GM04503 (cell line): ENCODE measurements around the gene SPACDR.
"Not testable (repeated sequence)": the region's sequence is repeated elsewhere in the genome, so short reads cannot be mapped to it uniquely, and the experiment has no call there.

ENCODE experiments used
- DNase-seq: peaks from one replicate; pipeline ENCODE4 v3.0.0-alpha.2; 2012; ENCODE audit warnings: low read depth

SPACDR gene, protein sequence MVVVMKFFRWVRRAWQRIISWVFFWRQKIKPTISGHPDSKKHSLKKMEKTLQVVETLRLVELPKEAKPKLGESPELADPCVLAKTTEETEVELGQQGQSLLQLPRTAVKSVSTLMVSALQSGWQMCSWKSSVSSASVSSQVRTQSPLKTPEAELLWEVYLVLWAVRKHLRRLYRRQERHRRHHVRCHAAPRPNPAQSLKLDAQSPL

DNA sequence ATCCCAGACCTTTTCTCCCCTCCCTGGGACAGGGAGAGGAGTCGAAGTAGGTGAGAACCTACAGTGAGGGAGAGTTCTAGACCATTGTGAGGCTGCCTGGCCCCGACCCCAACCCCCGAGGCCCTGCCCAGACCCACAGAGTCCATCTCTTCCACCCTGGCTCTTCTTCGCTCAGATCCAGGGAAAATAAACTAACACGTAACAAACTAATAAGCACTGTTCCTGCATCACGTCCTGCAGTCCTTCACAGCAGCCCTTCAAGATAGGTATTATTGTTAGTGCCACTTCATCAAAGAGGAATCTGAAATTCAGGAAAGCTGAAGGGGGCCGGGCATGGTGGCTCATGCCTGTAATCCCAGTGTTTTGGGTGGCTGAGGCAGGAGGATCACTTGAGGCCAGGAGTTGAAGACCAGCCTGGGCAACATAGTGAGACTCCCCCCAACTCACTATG lies at the start of gene SPACDR:
SPACDR (minus strand) TSS at position 51 of the 451 bp plus-strand sequence. CDS start 235 bp downstream, outside the sequence.
- DNase-seq = no peak

DNA sequence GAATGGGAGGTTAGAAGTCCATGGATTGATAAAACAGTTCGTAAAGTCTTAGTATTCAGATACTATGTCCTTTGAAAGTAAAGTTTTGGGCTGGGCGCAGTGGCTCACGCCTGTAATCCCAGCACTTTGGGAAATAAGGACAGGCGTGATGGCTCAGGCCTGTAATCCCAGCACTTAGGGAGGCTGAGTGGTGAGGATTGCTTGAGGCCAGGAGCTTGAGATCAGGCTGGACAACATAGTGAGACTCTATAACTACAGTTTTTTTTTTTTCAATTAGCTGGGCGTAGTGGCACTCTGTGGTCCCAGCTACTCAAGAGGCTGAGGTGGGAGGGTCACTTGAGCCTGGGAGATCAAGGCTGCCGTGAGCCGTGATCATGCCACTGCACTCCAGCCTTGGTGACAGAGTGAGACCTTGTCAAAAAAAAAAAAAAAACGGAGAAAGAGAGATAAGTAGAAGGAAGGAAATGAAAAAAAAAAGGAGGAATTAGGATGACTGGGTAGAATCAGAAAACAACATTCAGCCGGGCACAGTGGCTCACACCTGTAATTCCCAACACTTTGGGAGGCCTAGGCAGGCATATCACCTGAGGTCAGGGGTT lies 49.3 kb upstream of the SPACDR start:
- DNase-seq = no peak

DNA sequence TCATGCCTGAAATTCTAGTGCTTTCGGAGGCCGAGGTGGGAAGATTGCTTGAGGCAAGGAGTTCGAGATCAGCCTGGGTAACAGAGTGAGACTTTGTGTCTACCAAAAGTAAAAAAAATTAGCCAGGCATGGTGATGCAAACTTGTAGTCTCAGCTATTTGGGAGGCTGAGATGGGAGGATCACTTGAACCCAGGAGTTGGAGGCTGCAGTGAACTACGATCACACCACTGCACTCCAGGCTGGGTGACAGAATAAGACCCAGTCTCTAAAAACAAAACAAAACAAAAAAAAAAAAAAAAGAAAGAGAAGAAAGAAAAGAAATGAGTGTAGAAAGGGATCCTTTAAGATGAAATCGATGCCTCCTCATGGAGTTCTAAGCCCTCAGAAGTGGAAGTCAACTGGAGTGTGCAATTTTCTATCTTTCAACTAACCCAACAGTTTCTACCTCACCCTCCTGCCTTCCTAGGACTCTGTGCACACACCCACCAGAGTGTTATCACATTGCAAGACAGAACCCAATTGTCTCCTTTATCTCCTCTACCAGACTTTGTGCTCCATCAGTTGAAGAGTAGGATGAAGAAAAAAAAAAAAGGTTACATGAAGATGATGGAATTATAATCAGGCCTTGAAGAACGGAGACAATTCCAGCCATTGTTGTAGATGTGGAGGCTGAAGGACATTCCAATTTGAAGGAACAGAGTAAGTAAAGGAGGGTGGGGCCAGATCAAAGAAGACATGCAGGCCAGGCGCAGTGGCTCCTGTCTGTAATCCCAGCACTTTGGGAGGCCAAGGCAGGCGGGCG lies 46.6 kb upstream of the SPACDR start:
- DNase-seq = no peak

DNA sequence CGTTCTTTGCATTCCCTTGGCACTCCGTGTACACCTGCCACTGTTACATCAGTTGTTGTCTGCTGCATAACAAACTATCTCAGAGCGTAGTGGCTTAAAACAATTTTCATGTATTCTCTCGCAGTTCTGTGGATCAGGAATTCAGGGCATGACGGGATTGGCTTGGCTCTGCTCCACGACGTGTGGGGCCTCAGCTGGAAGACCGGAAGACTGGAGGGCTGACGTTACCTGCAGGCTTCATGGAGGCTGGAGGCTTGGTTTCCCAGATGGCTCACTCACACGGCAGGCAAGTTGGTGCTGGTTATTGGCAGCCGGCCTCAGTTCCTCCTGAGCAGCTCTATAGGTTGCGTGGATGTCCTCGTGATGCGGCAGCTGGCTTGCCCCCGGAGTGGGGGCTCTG lies 45.2 kb upstream of the SPACDR start:
- no peak for DNase-seq

DNA sequence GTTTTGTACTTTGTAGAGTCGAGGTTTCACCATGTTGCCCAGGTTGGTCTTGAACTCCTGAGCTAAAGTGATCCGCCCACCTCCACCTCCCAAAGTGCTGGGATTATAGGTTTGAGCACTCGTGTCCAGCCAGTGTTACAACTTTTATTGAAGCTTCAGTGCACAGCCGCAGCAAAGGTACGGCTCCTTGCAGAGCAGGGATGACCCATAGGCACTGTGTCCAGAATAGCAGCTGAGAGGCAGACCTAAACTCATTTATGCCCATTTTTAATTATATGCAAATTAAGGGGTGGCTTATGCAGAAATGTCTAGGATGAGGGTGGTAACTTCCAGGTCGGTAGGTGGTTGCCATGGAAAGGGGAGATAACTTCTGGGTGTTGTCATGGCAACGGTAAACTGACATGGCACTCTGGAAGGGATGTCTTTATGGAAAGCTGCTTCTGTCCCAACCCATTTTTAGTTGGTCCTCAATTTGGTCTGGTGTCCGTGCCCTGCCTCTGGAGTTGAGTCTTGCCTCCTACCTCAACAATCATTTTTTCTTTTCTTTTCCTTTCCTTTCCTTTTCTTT lies 42.4 kb upstream of the SPACDR start:
- DNase-seq = no peak

DNA sequence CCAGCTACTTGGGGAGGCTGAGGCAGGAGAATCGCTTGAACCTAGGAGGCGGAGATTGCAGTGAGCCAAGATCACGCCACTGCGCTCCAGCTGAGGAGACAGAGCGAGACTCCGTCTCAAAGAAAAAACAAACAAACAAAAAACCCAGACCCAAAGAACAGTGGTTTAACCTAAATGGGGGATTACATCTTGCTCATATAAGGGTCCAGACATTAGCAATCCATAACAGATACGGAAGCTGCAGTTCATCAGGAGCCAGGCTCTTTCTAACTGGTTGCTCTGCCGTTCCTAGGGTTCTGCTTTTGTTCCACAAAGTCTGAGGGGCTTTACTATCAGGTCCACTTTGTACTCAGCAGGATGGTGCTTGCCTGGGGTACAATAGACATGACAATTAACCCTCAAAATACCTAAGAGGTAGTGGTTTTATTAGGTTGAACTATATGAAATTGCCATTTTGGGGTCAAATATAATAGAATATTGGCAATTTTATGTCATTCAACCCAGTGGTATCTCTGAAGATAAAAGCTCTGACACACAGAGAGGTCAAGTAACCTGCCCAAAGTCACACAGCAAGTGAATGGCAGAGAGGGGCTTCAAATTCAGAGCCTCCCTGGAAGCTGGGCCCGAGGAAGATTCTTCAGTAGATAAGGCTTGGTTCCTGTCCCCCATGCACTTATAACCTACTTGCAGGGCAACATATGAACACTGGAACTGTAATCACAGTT lies 41.0 kb upstream of the SPACDR start:
- no peak for DNase-seq

DNA sequence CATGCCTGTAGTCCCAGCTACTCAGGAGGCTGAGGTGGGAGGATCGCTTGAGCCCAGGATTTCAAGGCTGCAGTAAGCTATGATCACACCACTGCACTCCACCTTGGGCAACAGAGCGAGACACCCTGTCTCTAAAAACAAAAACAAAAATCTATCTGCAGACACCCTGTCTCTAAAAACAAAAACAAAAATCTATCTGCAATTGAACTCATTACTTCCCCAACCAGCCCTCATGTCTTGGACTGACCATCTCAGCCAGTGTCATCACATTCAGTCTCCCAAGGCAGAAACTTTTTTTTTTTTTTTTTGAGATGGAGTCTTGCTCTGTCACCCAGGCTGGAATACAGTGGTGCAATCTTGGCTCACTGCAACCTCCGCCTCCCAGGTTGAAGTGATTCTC lies 40.0 kb upstream of the SPACDR start:
- not testable (repeated sequence) for DNase-seq

DNA sequence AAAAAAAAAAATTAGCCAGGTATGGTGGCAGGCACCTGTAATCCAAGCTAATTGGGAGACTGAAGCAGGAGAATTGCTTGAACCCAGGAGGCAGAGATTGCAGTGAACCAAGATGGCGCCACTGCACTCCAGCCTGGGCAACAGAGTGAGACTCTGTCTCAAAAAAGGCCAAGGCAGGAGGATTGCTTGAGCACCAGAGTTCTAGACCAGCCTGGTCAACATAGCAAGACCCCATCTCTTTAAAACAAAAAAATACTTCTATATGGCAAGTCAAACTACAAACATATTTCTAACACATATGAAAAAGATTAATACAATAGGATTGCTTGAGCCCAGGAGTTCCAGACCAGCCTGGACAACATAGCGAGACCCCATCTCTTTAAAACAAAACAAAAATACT lies 36.7 kb upstream of the SPACDR start:
- DNase-seq = not testable (repeated sequence)

DNA sequence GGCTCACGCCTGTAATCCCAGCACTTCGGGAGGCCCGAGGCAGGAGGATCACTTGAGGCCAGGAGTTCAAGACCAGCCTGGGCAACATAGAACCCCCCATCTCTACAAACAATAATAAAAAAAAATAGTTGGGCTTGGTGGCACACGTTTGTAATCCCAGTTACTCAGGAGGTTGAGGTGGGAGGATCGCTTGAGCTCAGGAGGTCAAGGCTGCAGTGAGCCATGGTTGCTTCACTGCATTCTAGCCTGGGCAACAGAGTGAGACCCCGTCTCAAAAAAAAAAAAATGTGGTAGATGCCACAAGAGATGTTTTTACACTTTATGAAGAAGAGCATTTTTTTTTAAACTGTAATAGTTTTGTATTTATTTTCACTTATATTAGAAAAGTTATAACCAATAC lies 32.4 kb upstream of the SPACDR start:
- no peak for DNase-seq

DNA sequence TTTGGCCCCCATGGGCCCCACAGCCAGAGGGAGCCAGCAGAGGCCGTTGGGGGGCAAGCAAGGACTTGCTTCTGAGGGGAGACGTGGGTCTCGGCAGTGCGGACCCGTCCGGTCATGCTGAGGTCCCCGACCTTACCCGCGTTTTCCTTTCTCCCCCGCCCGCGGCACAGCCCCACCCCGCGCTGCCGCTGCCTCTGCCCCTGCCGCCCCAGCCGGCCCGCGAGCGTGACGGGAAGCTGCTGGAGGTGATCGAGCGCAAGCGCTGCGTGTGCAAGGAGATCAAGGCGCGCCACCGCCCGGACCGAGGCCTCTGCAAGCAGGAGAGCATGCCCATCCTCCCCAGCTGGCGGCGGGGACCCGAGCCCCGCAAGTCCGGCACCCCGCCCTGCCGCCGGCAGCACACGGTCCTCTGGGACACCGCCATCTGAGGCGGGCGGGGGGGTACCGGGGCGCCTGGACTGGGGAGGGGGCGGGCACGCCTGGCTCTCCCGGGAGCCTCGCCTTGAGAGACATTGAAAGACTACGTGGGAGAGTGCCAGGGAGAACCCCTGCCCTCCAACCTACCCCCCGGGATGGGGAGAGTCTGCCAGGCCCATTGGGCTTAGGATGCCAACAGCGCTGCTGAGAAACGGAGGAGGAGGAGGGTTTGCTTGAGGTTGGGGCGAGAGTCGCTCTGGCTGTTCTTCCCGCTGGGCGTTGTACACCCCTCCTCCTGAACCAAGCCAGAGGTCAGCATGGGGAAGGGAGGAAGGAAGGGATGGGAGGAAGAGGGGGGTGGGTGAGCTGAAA lies 29.6 kb upstream of the SPACDR start:
- no peak for DNase-seq

DNA sequence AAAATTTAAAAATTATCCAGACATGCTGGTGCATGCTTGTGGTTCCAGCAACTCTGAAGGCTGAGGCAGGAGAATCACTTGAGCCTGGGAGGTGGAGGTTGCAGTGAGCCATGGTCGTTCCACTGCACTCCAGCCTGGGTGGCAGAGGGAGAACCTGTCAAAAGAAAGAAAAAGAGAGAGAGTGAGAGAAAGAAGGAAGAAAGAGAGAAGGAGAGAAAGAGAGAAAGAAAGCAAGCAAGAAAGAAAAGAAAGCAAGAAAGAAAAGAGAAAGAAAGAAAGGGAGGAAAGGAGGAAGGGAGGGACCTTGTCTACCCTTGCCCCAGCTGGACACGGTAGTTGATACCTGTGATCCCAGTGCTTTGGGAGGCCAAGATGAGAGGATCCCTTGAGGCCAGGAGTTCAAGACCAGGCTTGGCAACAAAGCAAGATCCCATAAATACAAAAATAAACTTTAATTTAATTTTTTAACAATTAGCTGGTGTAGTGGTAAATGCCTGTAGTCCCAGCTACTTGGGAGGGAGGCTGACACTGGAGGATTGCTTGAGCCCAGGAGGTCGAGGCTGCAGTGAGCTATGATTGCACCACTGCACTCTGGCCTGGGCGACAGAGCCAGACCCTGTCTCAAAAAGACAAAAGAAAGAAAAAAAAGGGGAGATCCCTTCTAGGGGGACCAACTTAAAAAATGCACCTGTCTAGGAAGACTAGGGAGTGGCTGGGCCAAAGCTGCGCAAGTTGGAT lies 28.8 kb upstream of the SPACDR start:
- DNase-seq = no peak

DNA sequence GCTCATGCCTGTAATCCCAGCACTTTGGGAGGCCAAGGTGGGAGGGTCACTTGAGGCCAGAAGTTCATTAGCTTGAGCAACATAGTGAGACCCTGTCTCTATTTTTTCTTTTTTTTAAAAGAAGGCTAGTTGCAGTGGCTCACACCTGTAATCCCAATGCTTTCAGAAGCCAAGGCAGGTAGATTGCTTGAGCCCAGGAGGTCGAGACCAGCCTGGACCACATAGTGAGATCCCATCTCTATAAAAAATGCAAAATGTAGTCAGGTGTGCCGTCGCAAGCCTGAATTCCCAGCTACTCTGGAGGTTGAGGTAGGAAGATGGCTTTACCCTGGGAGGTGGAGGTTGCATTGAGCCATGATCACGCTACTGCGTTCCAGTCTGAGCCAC lies 27.1 kb upstream of the SPACDR start:
- DNase-seq = no peak

DNA sequence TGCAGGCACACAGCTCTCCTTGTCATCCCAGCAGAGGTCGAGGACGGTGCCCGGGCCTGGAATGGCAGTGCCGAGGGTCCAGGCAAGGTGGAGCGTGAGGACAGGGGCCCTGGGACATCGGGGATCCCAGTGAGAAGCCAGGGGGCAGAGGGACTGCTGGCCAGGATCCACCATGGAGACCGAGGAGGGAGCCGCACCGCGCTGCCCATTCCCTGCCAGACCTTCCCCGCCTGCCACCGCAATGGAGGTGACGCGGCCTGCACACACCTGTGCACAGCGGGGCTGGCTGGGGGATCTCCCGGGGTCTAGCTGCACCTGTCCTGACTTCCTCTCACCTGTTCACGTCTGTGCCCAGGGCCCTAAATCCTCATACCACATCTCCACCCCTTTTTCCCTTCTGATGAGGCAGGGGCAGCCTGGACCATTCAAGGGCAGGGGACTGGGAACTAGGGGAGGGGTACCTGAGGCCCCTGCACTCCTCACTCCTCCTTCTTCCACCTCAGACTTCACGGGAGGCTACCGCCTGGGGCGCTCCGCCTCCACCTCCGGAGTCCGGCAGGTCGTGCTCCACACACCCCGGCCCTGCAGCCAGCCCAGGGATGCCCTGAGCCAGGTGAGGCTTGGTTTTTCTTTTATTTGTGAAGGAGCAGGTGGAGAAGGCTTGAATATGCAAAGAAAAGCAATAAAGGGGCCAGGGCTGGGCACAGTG lies 26.6 kb upstream of the SPACDR start:
- no peak for DNase-seq

DNA sequence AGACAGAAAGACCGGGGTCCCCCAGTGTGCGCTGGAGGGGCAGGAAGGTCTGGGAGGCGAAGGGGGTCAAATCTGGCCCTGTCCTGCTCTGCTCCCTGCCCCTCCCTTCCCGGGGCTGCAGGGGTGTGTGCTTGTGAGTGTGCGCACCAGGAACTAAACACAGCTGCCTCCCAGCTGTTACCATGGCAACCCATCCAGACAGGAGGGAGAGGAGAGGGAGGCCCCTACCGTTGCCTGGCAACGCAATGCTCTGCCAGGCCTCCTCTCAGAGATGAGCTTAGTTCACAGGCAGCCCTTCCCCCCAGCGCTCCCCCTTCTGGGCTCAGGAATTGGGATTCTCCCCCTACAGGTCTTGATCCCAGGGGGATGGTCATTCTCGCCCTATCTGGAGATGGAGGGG lies 25.8 kb upstream of the SPACDR start:
- DNase-seq = peak; percentile 51

DNA sequence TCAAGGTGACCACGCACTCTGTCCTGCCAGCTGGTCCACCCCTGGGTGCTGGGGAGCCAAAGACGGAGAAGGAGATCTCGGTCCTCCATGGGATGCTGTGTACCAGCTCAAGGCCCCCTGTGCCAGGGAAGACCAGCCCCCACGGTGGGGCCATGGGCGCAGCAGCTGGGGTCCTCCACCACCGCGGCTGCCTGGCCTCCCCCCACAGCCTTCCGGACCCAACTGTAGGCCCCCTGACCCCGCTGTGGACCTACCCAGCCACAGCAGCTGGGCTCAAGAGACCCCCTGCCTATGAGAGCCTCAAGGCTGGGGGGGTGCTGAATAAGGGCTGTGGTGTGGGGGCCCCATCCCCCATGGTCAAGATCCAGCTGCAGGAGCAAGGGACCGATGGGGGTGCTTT lies 25.1 kb upstream of the SPACDR start:
- DNase-seq = no peak

DNA sequence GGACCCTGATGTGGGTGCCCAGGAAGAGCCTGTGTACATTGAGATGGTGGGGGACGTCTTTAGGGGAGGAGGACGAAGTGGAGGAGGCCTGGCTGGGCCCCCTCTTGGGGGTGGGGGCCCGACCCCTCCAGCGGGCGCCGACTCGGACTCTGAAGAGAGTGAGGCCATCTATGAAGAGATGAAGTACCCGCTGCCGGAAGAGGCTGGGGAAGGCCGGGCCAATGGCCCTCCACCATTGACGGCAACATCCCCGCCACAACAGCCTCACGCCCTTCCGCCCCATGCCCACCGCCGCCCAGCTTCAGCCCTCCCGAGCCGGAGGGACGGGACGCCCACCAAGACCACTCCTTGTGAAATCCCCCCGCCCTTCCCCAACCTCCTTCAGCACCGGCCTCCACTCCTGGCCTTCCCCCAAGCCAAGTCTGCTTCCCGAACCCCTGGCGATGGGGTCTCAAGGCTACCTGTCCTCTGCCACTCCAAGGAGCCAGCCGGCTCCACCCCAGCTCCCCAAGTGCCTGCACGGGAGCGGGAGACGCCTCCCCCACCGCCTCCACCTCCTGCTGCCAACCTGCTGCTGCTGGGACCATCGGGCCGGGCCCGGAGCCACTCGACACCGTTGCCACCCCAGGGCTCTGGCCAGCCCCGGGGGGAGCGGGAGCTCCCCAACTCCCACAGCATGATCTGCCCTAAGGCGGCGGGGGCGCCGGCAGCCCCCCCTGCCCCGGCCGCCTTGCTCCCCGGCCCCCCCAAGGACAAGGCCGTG lies 24.5 kb upstream of the SPACDR start:
- no peak for DNase-seq

DNA sequence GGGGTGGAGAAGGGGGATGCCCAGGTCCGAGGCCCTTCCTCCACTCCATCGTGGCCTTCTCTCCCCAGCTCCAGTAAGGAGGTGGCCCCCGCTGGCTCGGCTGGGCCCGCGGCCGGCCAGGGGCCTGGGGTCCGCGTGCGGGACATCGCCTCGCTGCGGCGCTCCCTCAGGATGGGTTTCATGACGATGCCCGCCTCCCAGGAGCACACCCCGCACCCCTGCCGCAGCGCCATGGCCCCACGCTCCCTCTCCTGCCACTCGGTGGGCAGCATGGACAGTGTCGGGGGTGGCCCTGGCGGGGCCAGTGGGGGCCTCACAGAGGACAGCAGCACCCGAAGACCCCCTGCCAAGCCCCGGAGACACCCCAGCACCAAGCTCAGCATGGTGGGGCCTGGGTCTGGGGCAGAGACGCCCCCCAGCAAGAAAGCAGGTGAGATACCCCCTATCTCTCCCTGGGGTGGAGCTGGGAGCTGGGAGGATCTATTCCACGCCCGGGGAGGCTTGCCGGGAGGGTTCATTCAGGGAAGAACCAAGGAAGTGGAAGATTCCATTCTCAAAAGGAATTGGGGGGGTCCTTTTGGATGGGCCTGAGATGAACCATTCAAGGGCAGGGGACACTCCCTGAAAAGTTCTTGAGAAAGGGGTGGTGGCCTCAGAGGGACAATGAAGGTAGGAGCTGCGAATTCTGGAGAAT lies 22.8 kb upstream of the SPACDR start:
- DNase-seq = no peak

DNA sequence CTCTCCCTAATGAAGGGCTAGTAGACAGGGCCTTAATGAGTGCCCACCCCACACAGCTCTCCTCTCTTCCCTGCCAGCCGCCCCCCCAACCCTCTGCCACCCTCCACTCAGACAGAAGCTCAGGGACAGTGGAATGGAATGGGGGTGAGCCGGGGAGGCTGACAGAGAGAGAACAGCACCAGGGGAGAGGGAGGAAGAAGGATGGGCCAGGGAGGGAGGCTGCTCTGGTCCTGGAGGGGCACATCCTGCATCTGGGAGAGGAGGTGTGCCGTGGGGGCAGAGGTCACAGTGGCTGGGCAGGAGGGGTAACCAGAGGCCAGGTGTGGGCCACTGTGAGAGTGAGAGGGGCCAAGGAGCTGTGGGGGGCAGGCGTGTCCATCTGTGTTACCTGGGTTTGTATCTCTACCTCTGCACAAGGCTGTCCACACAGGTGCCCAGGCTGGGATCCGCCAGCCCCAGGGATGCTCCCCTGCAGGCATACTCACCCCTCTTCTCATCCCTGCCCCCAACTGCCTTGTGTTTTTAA lies 22.1 kb upstream of the SPACDR start:
- DNase-seq = no peak
